Left kidney (tissue), 2 donors: ENCODE data around the gene GRID2. TPM values are rescaled to one million over a fixed set of nuclear protein-coding genes. Genes with fewer than 3 reads are reported as not detected.

ENCODE experiments used
- DNase-seq: peaks from one replicate; pipeline ENCODE4 v3.0.0-alpha.2; 2013
- polyA plus RNA-seq: library from polyadenylated mRNA; unstranded; fragments of 120-200 nt; gene quantifications from one replicate; pipeline ENCODE4 v1.2.1, GENCODE V29; 2013; ENCODE audit not compliant: insufficient read length

The GRID2 gene
- polyA plus RNA-seq, 1 donor = 5.6 TPM

DNA sequence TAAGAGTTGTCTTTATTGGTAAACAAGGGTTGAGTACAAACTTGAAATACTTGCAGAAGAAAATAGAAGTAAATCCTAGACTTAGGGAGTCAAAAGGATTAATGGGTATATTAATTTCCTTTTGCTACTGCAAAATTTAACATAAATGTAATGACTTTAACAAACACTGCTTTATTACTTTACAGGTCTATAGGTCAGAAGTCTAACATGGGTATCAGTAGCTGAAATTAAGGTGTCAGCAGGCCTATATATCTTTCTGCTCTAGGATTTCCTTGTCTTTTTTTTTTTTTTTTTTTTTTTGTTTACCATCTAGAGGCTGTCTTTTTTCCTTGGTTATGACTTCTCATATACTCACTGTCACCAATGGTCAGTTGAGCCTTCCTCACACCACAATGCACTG is 220.4 kb downstream of the GRID2 start:
- DNase-seq = no peak

DNA sequence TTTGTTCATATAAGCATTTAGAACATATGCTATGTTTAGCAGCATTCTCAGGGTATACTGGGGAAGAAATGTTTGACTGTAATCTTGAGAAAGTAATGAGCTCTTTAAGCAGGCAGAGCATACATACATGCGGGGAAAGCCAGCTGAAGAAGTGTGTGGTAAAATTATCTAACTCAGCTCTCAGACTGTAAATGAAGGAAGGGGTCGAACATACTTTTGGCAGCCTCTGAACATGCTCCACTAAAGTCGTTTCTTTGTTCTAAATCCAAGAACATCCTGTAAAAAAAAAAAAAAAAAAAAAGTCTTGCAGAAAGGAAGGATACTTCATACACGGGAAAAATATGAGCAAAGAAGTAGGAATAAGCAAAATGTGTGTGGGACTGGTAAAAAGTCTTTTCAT is 224.8 kb downstream of the GRID2 start:
- DNase-seq = no peak

DNA sequence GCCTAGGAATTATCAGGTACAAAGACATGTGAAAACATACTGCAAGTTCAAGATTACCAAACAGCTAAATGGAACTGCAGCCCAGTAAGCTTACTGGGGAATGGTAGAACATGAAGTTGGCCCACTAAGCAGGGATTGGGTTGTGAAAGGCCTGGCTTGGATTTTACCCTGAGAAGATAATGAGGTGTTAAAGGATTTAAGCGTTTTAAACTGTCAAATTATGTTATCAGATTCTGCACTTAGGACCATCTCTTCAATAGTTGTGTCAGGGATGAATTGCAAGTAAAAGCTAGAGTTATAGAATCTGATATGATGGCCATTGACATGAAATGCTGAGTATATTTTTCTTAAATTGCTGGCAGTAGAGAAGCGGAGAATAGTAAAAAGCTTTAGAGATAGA is 225.7 kb downstream of the GRID2 start:
- no peak for DNase-seq

GRCh38 chr4:92535599-92535998 is 231.8 kb downstream of the GRID2 start:
- DNase-seq = no peak

DNA sequence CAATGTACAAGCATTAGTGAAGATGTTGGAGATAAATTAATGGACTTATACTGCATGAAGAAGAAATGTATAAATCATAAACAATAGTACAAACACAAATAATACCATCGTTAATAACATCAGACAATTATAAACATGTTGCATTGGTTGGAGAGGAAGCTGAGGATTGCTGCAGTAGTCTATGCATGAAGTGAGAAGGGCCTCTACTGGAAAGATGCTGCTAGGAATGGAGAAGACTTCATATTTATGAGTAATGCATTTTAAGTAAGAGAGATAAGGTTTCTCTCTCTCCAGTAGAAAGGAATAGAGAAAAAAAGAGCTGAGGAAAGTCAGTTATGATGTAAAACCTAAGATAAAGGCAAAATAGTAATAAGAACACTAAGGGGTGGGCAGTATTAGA is 247.8 kb downstream of the GRID2 start:
- DNase-seq = no peak

GRCh38 chr4:92566269-92566668 is 262.5 kb downstream of the GRID2 start:
- no peak for DNase-seq

GRCh38 chr4:92580816-92581215 is 277.1 kb downstream of the GRID2 start:
- DNase-seq = no peak

DNA sequence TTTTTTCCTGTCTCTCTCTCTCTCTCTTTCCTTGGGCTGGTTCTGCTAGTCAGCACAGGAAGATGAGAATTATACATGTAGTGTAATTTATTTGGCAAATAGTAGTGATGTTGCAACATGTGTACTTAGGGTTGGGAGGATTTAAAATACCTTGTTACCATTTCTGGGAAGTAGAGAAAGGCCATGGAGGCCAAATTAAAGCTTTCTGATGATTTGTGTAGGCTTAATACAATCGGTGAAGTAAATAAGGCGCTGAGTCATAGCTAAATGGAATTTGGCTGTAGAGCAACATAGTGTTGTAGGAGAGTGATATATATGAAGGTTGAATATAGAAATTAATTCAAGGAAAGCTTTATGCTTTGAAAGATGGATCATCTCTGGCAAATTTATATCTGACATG is 295.3 kb downstream of the GRID2 start:
- DNase-seq = no peak

DNA sequence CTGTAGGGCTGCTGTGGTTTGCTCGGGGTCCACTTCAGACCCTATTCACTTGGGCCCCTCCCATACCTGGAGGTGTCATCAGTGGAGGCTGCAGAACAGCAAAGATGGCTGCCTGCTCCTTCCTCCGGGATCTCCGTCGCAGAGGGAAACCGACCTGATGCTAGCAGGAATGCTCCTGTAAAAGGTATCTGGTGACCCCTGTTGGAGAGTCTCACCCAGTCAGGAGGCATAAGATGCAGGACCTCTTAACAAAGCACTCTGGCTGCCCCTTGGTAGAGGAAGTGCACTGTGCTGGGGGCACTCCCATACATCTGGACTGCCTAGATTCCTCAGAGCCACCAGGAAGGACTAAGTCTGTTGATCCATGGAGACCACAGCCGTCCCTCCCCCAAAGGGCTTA is 296.9 kb downstream of the GRID2 start:
- DNase-seq = no peak

GRCh38 chr4:92606227-92606626 is 302.5 kb downstream of the GRID2 start:
- no peak for DNase-seq

DNA sequence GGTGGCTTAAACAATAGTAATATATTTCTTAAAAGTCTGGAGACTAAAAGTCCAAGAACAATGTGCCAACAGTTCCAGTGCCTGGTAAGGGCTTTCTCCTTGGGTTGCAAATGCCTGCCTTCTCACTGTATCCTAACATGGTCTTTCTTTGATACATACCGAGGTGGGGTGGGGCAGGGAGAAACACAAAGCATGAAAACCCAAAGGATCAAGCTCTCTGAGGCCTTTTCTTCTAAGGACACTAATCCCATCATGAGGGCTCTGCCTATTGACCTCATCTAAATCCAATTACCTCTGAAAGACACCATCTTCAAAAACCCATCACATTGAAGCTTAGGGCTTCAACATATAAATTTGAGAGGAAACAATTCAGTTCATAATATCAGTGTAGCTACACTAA is 311.3 kb downstream of the GRID2 start:
- DNase-seq = no peak

- DNase-seq = no peak
Observed at GRCh38 chr4:92618968-92619367, 315.2 kb downstream of the GRID2 start.

GRCh38 chr4:92629302-92629701 is 325.5 kb downstream of the GRID2 start:
- DNase-seq = no peak

GRCh38 chr4:92634882-92635281 is 331.1 kb downstream of the GRID2 start:
- DNase-seq = no peak

DNA sequence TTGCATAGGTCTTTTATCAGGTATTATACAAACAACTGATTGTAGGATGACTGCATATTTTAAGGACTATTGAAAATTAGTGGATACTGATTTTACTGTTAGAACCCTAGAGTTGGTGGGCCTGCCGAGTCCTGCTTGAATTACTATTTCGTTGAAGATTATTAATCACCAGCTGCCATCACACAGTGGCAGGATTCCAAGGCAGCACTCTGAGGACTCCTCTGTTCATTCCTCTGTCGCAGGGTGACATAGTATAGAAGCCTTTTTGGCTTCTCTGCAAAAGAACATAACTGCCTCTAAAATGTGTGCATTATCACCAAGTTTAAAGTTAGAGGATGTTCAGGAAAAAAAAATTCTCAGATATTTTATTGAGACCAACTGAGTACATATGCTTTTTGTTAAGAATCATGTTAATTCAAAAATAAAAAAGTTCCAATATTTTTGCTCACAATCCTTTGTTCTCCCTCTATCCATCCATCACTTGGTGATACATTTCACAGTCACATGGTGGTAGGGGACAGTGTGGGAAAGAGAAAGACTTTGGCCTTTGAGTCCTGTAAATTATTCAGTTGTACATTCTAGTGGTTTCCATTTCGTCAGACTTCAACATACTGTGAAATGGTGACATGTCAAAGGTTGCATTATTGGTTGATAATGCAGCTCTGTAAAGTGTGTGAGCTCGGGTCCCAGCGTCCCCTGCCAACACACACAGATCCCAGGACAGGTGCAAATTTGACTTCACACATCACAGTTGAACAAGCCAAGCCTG is 332.5 kb downstream of the GRID2 start:
- no peak for DNase-seq

GRCh38 chr4:92641409-92641808 is 337.6 kb downstream of the GRID2 start:
- no peak for DNase-seq

DNA sequence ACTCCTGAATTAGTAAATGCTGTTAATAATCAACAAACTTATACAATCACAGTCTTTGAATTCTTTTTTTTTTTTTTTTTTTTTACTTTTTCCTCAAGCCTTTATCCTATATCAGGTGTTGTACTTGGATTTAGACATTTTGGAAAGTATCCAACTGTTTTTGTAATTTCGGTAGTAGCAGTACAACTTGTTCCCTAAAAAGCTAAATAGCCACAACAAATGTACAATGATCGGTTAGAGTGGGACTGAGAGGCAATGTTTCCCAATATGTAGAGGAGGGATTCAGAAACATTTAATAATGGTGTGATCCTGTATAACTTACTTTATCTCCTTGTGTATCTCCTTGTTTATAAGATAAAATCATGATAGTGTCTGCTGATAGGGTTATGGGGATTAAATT is 343.1 kb downstream of the GRID2 start:
- no peak for DNase-seq

DNA sequence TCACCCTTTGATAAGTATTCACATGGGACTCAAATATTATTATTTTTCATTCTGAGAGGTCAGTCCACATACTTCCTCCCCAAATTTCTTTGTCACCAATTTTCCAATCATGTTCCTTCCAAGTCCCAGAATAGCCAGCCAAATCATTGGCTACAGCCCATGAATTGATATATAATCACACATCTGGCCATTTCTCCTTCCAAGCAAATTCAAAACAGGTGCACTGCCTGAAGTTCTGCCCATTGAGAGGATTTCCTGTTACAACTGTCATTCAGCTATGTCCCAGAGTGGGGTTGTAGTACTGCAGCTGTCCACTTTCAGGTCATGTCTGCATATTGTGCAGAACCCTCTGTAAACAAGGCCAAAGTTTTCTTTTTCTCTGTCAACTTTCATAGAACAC is 347.8 kb downstream of the GRID2 start:
- DNase-seq = no peak

- no peak for DNase-seq
Observed at GRCh38 chr4:92654084-92654483, 350.3 kb downstream of the GRID2 start.

DNA sequence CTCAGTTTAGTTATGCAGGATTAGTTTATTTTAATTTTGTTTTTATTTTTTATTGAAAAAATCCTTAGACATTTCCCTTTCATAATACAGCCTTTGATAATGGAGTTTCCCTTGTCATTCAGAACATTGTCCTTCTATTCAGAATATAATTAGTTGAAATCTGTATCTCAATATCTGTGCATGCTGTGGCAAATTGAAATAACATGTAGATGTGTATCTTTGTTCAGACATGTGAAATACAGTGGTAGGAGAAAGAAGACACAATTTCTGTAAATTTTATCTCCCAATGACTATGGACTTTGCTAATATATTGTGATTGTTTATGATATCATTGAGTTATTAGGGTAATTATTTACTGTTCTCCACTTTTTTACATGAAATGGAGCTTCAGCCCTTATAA is 353.9 kb downstream of the GRID2 start:
- no peak for DNase-seq

- DNase-seq = no peak
Observed at GRCh38 chr4:92658318-92658717, 354.6 kb downstream of the GRID2 start.

DNA sequence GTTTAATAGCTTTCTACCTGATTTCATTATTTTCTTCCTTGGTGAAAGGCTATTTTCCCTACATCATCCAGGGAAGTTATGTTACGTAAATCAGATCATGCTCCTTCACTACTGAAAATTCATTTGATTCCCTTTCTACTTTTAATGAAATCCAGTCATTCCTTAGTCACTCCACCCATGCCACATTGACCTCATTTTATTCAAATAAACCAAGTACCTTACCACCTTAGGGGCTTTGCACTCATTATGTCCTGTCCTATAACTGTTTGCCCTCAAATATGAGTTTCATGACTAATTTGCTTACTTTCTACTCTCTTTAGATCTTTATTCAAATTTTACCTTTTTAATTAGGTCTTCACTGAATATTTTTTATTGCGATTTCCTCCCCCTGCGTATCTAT is 374.0 kb downstream of the GRID2 start:
- no peak for DNase-seq

- DNase-seq = no peak
Observed at GRCh38 chr4:92678292-92678691, 374.5 kb downstream of the GRID2 start.

GRCh38 chr4:92679149-92679548 is 375.4 kb downstream of the GRID2 start:
- DNase-seq = no peak

DNA sequence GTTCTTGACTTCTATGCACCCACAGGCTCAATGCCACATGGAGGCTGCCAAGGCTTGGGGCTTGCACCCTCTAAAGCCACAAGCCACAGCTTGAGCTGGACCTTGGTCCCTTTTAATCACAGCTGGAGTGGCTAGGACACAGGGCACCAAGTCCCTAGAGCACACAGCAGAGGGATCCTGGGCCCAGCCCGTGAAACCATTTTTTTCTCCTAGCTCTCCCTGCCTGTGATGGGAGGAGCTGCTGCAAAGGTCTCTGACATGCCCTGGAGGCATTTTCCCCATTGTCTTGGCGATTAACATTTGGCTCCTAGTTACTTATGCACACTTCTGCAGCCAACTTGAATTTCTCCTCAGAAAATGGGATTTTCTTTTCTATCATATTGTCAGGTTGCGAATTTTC is 410.9 kb downstream of the GRID2 start:
- no peak for DNase-seq
